GM19035 (cell line): ENCODE data around the gene GMCL2.
"Not testable (repeated sequence)": the region's sequence is repeated elsewhere in the genome, so short reads cannot be mapped to it uniquely, and the experiment has no call there.

Experiments
- ATAC-seq: cut with Tn5 transposase; IDR thresholded peaks from one replicate; pipeline ENCODE4 v1.9.1; 2021; ENCODE audit not compliant: unreplicated experiment

The GMCL2 gene

GRCh38 chr5:178206166-178207101 lies 19.3 kb upstream of the GMCL2 start:
- no peak for ATAC-seq

- no peak for ATAC-seq
These were observed 18.5 kb upstream of the GMCL2 start for GRCh38 chr5:178205749-178206047.

- peak; percentile 53 for ATAC-seq
These were observed 18.0 kb upstream of the GMCL2 start for GRCh38 chr5:178204935-178205748.

GRCh38 chr5:178204182-178204934 lies 17.2 kb upstream of the GMCL2 start, which contains the start of gene HNRNPAB:
HNRNPAB (plus strand) TSS chr5:178204533; CDS start chr5:178204838, 305 bp downstream.
- ATAC-seq = peak; percentile 81

- ATAC-seq = peak; percentile 1
These were observed 16.6 kb upstream of the GMCL2 start for GRCh38 chr5:178203670-178204181.

GRCh38 chr5:178202541-178202940 lies 15.4 kb upstream of the GMCL2 start:
- ATAC-seq = no peak

- no peak for ATAC-seq
These were observed 14.7 kb upstream of the GMCL2 start for GRCh38 chr5:178201927-178202235.

- ATAC-seq = no peak
These were observed 14.2 kb upstream of the GMCL2 start for GRCh38 chr5:178201221-178201926.

GRCh38 chr5:178199581-178200434 lies 12.6 kb upstream of the GMCL2 start:
- ATAC-seq = no peak

GRCh38 chr5:178198706-178199105 lies 11.5 kb upstream of the GMCL2 start:
- ATAC-seq = no peak

GRCh38 chr5:178198151-178198550 lies 11.0 kb upstream of the GMCL2 start:
- not testable (repeated sequence) for ATAC-seq

- ATAC-seq = no peak
These were observed 9.8 kb upstream of the GMCL2 start for GRCh38 chr5:178196986-178197385.

GRCh38 chr5:178196281-178196812 lies 9.2 kb upstream of the GMCL2 start:
- no peak for ATAC-seq

- no peak for ATAC-seq
These were observed 6.9 kb upstream of the GMCL2 start for GRCh38 chr5:178194026-178194425.

- no peak for ATAC-seq
These were observed 6.2 kb upstream of the GMCL2 start for GRCh38 chr5:178193251-178193809.

- no peak for ATAC-seq
These were observed 5.6 kb upstream of the GMCL2 start for GRCh38 chr5:178192787-178193186.

GRCh38 chr5:178192244-178192643 lies 5.1 kb upstream of the GMCL2 start:
- ATAC-seq = no peak

- no peak for ATAC-seq
These were observed 4.5 kb upstream of the GMCL2 start for GRCh38 chr5:178191661-178192060.

- ATAC-seq = no peak
These were observed 2.3 kb upstream of the GMCL2 start for GRCh38 chr5:178189433-178189832.
